Testis (tissue), 2 donors: ENCODE results near the gene PAM16.

Source experiments
- CTCF ChIP-seq, 3 experiments: fragments of 450-650 bp in 2 of 3; fragments of 200-600 bp in 1 of 3; sonication (generic) in 1 of 3; IDR thresholded peaks; one replicate each; pipeline ENCODE4 v1.5.1; 2016 to 2019; ENCODE audit warnings: antibody characterized with exemption in 3 of 3, mild to moderate bottlenecking in 2 of 3, moderate library complexity in 1 of 3
- POLR2A ChIP-seq: fragments of 450-650 bp; IDR thresholded peaks from one replicate; pipeline ENCODE4 v1.6.1; 2017; ENCODE audit warnings: antibody characterized with exemption, mild to moderate bottlenecking, moderate library complexity

- no peak for TF ChIP-seq CTCF (IDR thresholded peaks at IDR 0.05)
- no peak for TF ChIP-seq POLR2A
Observed at GRCh38 chr16:4301177-4301576, 49.9 kb downstream of the PAM16 start.
